T-helper 17 cell (primary cell): ENCODE results near the gene GSG1L. TPM values are rescaled to one million over a fixed set of nuclear protein-coding genes. Genes with fewer than 3 reads are reported as not detected.

Experiments used
- ATAC-seq: fragments of 150-1000 bp; cut with Tn5 transposase; 2 replicates; pipeline ENCODE4 v1.10.0; 2021; ENCODE audit warnings: mild to moderate bottlenecking, moderate library complexity
- DNase-seq, 3 donors: peaks; one replicate each; pipeline versions ENCODE4 v3.0.0 to v3.0.0-alpha.2; 2020 to 2021
- H3K9me3 ChIP-seq: one replicate; pipeline ENCODE4 v1.7.0; 2013; ENCODE audit warnings: low read length, mild to moderate bottlenecking; ENCODE audit not compliant: control insufficient read depth, poor library complexity, severe bottlenecking
- H3K27ac Mint-ChIP-seq: one replicate; pipeline ENCODE4 v1.8.0; 2022; ENCODE audit warnings: mild to moderate bottlenecking, moderate library complexity, mixed read lengths
- H3K27me3 Mint-ChIP-seq: one replicate; pipeline ENCODE4 v1.8.0; 2022; ENCODE audit warnings: mixed read lengths
- H3K36me3 Mint-ChIP-seq: one replicate; pipeline ENCODE4 v1.8.0; 2022; ENCODE audit warnings: low read depth, mixed read lengths
- H3K4me1 Mint-ChIP-seq: one replicate; pipeline ENCODE4 v1.8.0; 2022; ENCODE audit warnings: mild to moderate bottlenecking, mixed read lengths
- H3K4me3 Mint-ChIP-seq: one replicate; pipeline ENCODE4 v1.8.0; 2022; ENCODE audit warnings: mild to moderate bottlenecking, moderate library complexity, mixed read lengths
- total RNA-seq, 4 donors: library from RNA in 2 of 4; stranded (reverse) in 2 of 4; gene quantifications; one replicate each; pipeline ENCODE4 v1.2.3 and lab custom pipeline; 2022 to 2026

The GSG1L gene
- total RNA-seq, 2 donors from 2014 or later: not detected

- no peaks in the 10 kb centered on the region for H3K9me3 ChIP-seq
- ATAC-seq (no peak), DNase-seq (no peak)
- Mint-ChIP-seq H3K4me3 (no peak overlapping the region), H3K27ac (no peak overlapping the region), H3K36me3 (no peaks in the 10 kb centered on the region), H3K4me1 (peaks cover 8% of the 10 kb centered on the region), H3K27me3 (peaks cover 72% of the 10 kb centered on the region)
These were observed 244.2 kb downstream of the GSG1L start for GRCh38 chr16:27819356-27819755.

DNA sequence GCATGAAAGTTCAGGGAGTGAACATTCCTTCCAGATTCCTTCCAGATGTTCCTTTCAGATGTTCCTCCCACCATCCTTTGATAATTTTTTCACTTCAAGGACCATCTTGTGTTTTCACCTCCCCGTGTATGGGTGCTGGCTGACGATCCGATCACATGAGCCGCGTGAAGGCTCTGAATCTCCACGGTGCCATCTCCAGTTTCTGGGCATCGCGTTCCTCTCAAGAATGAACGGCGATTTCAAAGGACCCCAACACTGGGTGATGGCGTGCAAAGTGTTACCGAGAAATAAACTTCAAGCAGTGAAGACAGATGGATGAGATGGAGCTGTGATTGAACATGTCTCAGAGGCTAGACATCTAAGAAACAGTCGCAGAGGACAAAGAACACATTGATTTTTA, 245.3 kb downstream of the GSG1L start:
- Mint-ChIP-seq H3K36me3 (no peaks in the 10 kb centered on the region), H3K4me3 (no peak overlapping the region), H3K27me3 (peaks cover 75% of the 10 kb centered on the region), H3K27ac (no peak overlapping the region), H3K4me1 (peaks cover 8% of the 10 kb centered on the region)
- DNase-seq (no peak), ATAC-seq (no peak)
- H3K9me3 ChIP-seq: no peaks in the 10 kb centered on the region

GRCh38 chr16:27817038-27817437, 246.5 kb downstream of the GSG1L start:
- ATAC-seq: no peak
- no peak overlapping the region for H3K4me3 Mint-ChIP-seq
- peaks cover 8% of the 10 kb centered on the region for H3K4me1 Mint-ChIP-seq
- H3K27ac Mint-ChIP-seq: no peak overlapping the region
- no peak for DNase-seq
- peaks cover 68% of the 10 kb centered on the region for H3K27me3 Mint-ChIP-seq
- H3K36me3 Mint-ChIP-seq: no peaks in the 10 kb centered on the region
- H3K9me3 ChIP-seq: no peaks in the 10 kb centered on the region

GRCh38 chr16:27816561-27816960, 247.0 kb downstream of the GSG1L start:
- DNase-seq (no peak), ATAC-seq (no peak)
- H3K4me1 Mint-ChIP-seq: peaks cover 8% of the 10 kb centered on the region
- no peaks in the 10 kb centered on the region for H3K36me3 Mint-ChIP-seq
- no peak overlapping the region for H3K27ac Mint-ChIP-seq
- H3K4me3 Mint-ChIP-seq: no peak overlapping the region
- H3K27me3 Mint-ChIP-seq: peaks cover 67% of the 10 kb centered on the region
- H3K9me3 ChIP-seq: no peaks in the 10 kb centered on the region

- H3K9me3 ChIP-seq: no peaks in the 10 kb centered on the region
- H3K4me1 Mint-ChIP-seq: peaks cover 3% of the 10 kb centered on the region
- no peak for DNase-seq
- H3K27me3 Mint-ChIP-seq: peaks cover 45% of the 10 kb centered on the region
- no peak overlapping the region for H3K27ac Mint-ChIP-seq
- H3K36me3 Mint-ChIP-seq: no peaks in the 10 kb centered on the region
- no peak for ATAC-seq
- H3K4me3 Mint-ChIP-seq: no peak overlapping the region
These were observed 249.9 kb downstream of the GSG1L start for GRCh38 chr16:27813591-27813990.

GRCh38 chr16:27811881-27812280, 251.6 kb downstream of the GSG1L start:
- ATAC-seq (no peak), DNase-seq (no peak)
- H3K4me1 Mint-ChIP-seq: peaks cover 3% of the 10 kb centered on the region
- no peak overlapping the region for H3K4me3 Mint-ChIP-seq
- no peaks in the 10 kb centered on the region for H3K36me3 Mint-ChIP-seq
- no peaks in the 10 kb centered on the region for H3K9me3 ChIP-seq
- peaks cover 37% of the 10 kb centered on the region for H3K27me3 Mint-ChIP-seq
- no peak overlapping the region for H3K27ac Mint-ChIP-seq

- Mint-ChIP-seq H3K4me3 (no peak overlapping the region), H3K27me3 (peaks cover 35% of the 10 kb centered on the region), H3K27ac (no peak overlapping the region), H3K4me1 (peaks cover 12% of the 10 kb centered on the region), H3K36me3 (peaks cover 2% of the 10 kb centered on the region)
- no peaks in the 10 kb centered on the region for H3K9me3 ChIP-seq
- no peak for DNase-seq
- ATAC-seq: no peak
These were observed 256.5 kb downstream of the GSG1L start for GRCh38 chr16:27806986-27807385.

- Mint-ChIP-seq H3K36me3 (peaks cover 2% of the 10 kb centered on the region), H3K27me3 (peaks cover 35% of the 10 kb centered on the region), H3K4me3 (no peak overlapping the region), H3K4me1 (peaks cover 12% of the 10 kb centered on the region), H3K27ac (no peak overlapping the region)
- ATAC-seq: no peak
- no peaks in the 10 kb centered on the region for H3K9me3 ChIP-seq
- no peak for DNase-seq
These were observed 257.1 kb downstream of the GSG1L start for GRCh38 chr16:27806388-27806787.

GRCh38 chr16:27805828-27806351, 257.6 kb downstream of the GSG1L start:
- no peak overlapping the region for H3K27ac Mint-ChIP-seq
- DNase-seq (no peak), ATAC-seq (no peak)
- H3K9me3 ChIP-seq: no peaks in the 10 kb centered on the region
- peaks cover 12% of the 10 kb centered on the region for H3K4me1 Mint-ChIP-seq
- H3K36me3 Mint-ChIP-seq: peaks cover 2% of the 10 kb centered on the region
- H3K4me3 Mint-ChIP-seq: no peak overlapping the region
- H3K27me3 Mint-ChIP-seq: peaks cover 37% of the 10 kb centered on the region

DNA sequence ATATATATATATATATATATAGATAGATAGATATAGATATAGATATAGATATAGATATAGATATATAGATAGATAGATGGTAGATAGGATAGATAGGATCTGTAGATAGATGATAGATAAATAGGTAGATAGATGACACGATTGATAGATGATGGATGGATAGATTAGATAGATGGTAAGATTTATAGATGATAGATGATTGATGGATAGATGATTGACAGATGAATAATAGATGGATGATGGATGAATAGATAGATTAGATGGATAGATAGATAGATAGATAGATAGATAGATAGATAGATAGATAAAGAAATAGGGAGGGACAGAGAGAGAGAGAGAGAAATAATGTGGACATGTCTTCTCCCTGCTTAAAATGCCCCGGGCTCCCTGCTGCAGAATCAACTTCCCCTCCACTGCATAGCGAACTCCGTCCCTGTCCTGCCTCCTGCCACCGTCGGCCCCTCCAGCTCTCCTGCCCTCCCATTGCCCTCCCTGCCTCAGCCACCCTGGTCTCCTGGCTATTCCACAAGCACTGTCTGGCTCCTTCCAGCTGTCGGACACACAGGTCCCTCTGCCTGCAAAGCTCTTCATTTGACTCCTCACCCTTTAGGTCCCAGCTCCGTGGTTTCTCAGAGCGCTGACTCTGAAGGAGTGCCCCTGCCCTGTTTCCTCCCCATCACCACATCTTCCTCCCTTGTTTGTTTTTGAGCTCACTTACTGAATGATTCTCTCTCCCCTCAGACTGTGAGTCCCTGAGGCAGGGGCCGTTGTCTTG, 259.6 kb downstream of the GSG1L start:
- H3K36me3 Mint-ChIP-seq: peaks cover 2% of the 10 kb centered on the region
- DNase-seq (no peak), ATAC-seq (no peak)
- H3K9me3 ChIP-seq: no peaks in the 10 kb centered on the region
- peaks cover 43% of the 10 kb centered on the region for H3K27me3 Mint-ChIP-seq
- no peak overlapping the region for H3K27ac Mint-ChIP-seq
- H3K4me1 Mint-ChIP-seq: peaks cover 12% of the 10 kb centered on the region
- peak overlapping the region; percentile 13 for H3K4me3 Mint-ChIP-seq

GRCh38 chr16:27802664-27803439, 260.7 kb downstream of the GSG1L start:
- H3K9me3 ChIP-seq: no peaks in the 10 kb centered on the region
- Mint-ChIP-seq H3K4me3 (no peak overlapping the region), H3K27ac (no peak overlapping the region), H3K4me1 (peaks cover 12% of the 10 kb centered on the region), H3K27me3 (peaks cover 40% of the 10 kb centered on the region), H3K36me3 (peaks cover 2% of the 10 kb centered on the region)
- DNase-seq (no peak), ATAC-seq (no peak)

- no peak for DNase-seq
- H3K36me3 Mint-ChIP-seq: peaks cover 2% of the 10 kb centered on the region
- H3K27me3 Mint-ChIP-seq: peaks cover 40% of the 10 kb centered on the region
- no peak overlapping the region for H3K4me3 Mint-ChIP-seq
- H3K27ac Mint-ChIP-seq: no peak overlapping the region
- no peaks in the 10 kb centered on the region for H3K9me3 ChIP-seq
- peaks cover 12% of the 10 kb centered on the region for H3K4me1 Mint-ChIP-seq
- ATAC-seq: no peak
These were observed 262.1 kb downstream of the GSG1L start for GRCh38 chr16:27801289-27801945.

GRCh38 chr16:27800817-27801216, 262.7 kb downstream of the GSG1L start:
- DNase-seq (no peak), ATAC-seq (no peak)
- peaks cover 9% of the 10 kb centered on the region for H3K4me1 Mint-ChIP-seq
- H3K27me3 Mint-ChIP-seq: peaks cover 34% of the 10 kb centered on the region
- peaks cover 2% of the 10 kb centered on the region for H3K36me3 Mint-ChIP-seq
- H3K27ac Mint-ChIP-seq: no peak overlapping the region
- H3K4me3 Mint-ChIP-seq: no peak overlapping the region
- H3K9me3 ChIP-seq: no peaks in the 10 kb centered on the region
